Fibroblast of gingiva (primary cell): ENCODE results near the gene MTHFSD.

Source experiments
- DNase-seq: peaks from one replicate; pipeline ENCODE4 v3.0.0-alpha.2; 2011; ENCODE audit warnings: low read depth

The MTHFSD gene

DNA sequence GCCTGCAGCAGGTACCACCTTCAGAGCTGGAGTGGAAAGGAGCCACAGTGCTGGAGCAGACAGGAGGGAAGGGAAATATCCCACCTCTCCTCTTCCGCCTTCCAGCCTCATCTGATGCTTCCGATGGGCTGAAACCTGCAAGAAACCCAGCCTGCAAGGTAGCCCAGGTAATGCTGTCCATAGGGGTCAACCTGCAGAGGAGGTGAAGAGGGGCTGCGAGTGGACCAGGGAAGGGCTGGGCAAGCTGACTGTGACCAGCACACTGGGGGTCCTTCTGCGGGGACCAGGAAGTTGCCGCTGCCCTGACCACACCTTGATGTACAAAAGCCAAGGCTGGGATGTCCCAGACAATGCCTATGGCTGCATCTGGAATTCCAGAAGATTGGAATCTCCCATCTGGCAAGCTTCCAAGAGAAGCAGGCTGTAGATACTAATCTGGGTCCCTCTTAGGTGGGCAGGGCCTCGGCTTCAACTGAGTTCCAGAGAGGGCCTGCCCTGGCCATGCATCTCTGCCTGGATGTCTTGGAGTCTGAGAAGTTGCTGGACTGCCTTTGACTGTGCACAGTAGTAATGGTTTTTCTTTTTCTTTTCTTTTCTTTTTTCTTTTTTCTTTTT is 29.1 kb upstream of the MTHFSD start:
- no peak for DNase-seq

DNA sequence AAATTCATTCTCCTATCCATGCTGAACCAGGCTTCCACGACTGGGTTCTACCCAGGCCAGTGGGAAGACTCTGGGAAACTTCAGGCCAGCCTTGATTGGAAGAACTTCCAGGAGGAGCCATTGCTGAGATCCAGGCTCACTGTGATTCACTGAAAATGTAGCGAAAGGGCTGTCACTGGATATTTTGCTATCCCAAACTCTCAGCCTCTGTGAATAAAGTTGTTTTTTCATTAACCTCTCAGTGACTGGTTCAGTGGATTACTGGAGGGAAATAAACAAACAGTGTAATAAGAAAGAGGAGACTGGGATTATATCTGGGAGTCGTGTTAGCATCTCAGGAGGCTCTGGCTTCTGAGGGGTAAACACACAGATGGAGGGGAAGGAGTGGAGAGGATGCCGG is 26.4 kb upstream of the MTHFSD start:
- DNase-seq, result no peak

DNA sequence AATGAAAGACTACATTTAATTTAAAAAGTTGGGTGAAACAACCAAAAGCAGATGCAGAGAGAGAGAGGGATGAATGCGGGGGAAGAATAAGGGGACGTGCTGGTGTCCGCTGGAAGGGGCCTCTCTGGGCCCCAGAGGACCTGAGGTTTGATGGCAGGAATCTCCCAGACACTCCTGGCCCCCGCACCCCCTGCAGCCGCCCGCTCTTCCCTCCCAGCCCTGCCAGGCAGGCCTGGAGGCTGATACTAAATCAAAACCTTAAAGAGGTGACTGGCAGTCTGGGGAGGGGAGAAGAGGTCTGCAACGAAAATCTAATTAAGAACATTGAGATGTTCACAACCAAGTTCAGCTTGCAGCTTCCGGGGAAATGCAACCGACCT is 25.7 kb upstream of the MTHFSD start:
- DNase-seq, result no peak

DNA sequence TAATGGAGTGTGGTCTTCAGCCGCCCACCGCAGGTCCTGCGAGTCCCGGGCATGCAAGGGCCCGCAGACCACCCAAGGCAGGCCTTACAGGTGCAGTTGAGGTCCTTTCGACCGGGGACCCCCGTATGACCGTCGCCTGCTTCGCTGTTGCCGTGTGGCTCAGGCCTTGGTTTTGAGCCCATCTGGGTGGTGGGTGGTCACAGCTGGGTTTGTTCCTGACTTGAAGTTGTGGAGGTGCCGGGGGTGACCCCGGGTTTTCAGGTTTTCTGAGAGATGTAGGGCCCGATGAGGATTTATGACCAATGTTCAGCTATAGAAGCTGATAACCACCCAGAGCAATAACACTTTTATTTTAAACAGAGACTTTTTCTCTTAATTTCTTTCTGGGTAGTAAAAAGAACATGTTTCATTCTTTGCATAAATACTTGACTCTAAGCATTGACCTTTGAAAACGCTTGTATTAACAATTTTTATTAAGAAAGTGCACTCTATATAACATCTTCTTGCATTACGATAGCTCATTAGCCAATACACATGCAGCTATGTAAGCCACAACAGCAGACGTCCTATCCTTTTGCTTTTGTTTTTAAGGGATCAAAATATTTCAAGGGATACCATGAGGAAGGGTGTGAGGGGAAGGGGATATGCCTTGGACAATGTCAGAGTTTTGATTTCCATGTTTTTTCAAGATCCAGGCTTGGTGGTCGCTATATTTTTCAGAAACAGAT is 25.2 kb upstream of the MTHFSD start:
- DNase-seq, result no peak

DNA sequence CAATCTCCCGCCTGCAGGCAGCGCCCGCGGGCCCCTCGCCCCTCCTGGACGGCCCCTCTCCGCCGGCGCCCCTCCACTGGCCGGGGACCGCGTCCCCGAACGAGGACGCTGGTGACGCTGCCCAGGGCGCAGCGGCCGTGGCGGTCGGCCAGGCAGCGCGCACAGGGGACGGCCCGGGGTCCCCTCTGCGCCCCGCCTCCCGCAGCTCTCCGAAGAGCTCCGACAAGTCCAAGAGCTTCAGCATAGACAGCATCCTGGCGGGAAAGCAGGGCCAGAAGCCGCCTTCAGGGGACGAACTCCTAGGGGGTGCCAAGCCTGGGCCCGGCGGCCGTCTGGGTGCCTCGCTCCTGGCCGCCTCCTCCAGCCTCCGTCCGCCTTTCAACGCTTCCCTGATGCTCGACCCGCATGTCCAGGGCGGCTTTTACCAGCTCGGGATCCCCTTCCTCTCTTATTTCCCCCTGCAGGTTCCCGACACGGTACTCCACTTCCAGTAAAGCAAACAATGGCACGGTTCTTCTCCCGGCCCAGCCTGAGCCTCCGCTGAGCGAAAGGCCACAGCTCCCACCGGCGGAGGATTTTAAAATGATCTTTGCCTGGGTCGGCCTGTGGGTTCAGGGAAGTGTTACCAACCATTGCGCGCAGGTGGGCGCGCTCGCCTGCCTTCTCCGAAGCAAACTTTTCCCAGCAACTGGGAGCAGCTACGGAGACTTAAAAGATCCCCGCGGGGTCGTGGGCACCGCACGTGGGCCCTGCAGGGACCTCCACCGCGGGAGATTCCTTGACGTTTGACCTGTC is 24.4 kb upstream of the MTHFSD start:
- DNase-seq, result no peak

DNA sequence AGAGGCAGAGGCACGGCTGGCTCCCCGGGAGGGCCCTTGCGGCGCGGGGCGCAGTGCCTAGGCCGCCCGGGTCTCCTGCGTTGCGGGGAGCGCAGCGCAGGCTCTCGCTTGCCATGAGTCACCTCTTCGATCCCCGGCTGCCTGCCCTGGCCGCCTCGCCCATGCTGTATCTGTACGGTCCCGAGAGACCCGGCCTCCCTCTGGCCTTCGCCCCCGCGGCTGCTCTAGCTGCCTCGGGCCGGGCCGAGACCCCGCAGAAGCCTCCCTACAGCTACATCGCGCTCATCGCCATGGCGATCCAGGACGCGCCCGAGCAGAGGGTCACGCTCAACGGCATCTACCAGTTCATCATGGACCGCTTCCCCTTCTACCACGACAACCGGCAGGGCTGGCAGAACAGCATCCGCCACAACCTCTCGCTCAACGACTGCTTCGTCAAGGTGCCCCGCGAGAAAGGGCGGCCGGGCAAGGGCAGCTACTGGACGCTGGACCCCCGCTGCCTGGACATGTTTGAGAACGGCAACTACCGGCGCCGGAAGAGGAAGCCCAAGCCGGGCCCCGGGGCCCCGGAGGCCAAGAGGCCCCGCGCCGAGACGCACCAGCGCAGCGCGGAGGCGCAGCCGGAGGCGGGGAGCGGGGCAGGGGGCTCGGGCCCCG is 23.7 kb upstream of the MTHFSD start:
- DNase-seq, result no peak

DNA sequence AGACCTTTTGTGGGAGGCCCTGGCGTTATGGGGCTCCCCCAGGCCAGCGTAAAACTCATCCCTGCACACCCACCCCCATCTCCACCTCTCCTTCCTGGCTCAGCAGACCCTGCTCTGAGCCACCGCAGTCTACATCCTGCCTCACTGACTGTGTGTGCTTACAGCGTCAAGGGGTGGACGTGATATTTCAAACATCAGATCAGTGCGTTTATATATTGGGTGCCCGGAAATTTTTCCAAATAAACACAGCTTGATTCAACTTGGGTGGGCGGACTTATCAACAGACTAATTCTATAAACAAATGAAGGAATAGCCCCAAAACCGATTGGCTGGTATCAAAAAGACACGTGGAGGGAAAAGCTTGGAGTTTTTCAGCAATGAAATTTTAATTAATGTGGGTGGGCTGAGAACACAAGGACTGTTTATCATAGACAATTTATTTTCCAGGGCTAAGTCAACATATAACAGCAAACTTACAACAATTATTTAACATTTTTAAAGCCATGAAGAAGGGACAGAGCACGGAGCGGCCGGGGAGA is 23.1 kb upstream of the MTHFSD start, which contains the start of gene FOXL1:
Gene FOXL1 (plus strand): TSS at position 489 of the 539 bp plus-strand sequence. CDS start 175 bp downstream, outside the sequence.
- peak; percentile 56 for DNase-seq

DNA sequence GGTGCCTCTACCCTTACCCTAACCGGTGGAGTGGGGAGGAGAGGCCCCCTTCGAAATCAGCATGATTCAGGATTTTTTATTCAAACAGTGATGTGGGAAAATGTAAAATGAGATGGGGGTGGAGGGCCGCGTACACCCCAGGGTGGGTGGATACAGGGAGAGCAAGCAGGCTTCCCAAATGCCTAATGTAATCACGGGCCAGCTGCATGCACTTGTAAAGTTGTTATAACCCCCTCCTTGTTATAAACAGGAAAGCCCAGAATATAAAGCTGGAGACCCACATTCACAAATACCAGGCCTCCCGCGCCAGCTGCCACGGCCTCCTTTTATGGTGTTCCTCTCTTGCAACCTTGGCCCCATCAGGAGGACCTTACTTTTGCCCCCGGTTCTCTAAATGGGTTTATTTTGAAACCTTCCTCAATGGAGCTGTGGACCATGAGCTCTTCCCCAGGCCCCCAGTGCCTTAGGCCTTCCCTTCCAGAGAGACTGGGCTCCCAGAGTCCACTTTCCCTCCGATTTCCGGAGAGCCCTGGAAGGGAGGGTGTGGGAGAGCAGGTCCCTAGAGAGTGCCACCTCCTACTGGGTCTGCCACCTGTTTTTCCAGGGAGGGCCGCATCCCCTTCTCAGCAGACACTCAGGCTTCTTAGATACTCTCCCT is 22.4 kb upstream of the MTHFSD start:
- no peak for DNase-seq

DNA sequence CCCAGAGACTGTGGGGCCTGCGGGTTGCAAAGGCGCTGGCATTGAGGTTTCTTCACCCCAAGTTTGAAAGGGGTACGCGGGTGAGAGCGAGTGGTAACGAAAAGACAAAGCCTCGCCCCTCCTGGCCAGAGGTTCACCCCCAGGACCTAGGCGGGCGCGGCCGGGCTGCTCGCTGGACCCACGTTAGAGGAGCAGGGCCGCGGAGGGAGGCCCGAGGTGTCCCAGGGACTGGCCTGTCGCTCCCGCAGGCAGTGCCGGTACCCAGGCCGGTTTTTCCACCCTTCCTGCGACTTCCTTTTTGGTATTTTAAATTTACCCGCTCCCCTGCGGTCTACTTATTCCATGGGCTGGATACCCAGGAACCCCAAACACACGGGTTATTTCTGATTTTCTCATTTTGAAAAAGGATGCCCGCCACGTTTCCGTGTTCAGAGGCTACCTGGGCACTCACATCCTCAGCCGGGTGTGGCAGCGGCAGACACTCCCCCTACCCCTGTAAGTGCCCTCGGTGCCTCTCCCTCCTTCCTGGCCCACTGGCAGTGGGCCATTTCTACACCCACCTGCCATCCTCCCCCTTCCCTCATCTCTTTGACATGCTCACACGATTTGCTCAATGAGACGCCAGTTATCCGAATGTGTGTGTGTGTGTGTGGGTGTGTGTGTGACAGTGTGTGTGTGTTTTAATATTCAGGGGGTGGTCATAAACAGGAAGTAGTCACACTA is 21.7 kb upstream of the MTHFSD start:
- DNase-seq, result no peak

DNA sequence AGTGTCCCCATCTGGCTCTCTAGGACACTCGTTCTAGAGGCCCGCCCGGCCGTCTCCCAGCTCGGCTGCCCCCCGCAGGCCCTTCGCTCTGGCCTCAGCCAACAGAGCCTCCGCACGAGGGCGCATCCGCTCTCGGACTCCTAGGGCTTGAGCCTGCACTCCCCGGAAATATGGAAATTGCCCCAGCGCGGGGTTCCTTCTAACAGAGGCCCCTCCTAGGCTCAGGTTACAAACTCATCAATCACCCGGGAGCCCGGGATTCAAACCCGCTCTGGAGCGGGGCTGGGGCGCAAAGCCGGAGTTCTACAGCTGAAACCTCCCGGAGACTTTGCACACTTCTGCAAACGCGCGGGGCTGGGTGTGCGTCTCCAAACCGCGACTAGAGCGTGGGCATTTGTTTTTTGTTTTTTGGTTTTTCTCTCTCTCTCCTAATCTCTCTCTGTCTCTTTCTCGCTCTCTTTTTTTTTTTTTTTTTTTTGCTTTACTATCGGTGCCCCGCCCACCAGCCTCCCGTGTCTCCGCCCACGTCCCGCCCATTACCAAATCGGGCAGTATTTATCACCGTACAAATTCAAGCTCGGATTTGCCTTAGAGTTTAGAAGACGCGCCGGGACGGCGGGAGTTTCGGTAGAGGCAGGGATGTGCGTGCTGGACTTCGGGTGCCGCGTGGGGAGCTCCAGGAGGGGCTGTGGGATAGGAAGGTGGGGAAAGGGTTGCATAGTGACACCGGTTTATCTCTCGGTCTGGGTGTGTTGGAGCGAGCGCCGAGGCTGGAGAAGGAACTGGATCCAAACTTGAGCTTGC is 20.9 kb upstream of the MTHFSD start:
- peak; percentile 93 for DNase-seq

DNA sequence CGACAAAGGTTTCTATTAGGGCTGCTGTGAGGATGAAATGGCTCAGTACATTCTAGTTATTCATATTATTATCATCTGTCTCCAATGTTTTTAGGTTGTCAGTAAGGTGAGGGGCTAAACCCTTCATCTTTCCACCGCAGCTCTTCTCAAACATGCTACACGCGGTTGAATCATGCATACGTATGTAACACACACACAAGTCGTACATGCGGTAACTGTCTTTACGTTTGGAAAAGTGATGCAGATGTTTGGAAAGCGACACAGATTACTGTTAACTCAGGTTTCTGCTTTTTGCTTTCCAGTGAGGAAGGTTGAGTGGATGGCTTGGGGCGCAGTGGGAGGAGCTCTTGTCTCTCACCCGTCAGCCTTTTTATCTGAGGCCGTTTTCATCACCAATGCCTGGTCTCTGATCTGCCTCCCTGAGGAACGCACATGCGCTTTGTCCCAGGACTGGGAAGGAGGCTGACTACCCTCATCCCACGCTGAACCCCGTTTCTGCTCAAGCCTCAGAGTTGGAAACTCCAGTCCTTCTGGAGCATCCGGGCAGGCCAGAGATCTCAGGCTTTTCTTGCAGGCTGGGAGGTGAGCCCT is 20.2 kb upstream of the MTHFSD start:
- DNase-seq, result no peak

DNA sequence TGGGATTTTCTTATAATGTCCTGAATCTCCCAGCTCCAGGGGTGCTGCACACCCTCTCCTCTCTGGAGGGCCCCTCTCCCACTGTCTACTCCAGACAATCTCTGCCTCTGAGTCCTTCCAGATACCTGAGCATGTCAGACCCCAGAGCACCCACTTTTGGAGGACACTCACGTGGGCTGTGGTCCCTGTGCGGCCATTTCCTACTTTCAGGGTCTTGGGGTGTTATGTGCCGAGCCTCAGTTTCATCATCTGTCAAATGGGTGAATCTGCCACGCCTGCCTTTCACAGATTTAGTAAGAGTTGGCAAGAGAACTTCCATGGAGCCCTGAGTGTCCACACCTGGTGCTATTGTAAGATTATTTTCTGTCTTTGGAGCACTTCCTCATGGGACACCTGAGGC is 19.6 kb upstream of the MTHFSD start:
- no peak for DNase-seq

DNA sequence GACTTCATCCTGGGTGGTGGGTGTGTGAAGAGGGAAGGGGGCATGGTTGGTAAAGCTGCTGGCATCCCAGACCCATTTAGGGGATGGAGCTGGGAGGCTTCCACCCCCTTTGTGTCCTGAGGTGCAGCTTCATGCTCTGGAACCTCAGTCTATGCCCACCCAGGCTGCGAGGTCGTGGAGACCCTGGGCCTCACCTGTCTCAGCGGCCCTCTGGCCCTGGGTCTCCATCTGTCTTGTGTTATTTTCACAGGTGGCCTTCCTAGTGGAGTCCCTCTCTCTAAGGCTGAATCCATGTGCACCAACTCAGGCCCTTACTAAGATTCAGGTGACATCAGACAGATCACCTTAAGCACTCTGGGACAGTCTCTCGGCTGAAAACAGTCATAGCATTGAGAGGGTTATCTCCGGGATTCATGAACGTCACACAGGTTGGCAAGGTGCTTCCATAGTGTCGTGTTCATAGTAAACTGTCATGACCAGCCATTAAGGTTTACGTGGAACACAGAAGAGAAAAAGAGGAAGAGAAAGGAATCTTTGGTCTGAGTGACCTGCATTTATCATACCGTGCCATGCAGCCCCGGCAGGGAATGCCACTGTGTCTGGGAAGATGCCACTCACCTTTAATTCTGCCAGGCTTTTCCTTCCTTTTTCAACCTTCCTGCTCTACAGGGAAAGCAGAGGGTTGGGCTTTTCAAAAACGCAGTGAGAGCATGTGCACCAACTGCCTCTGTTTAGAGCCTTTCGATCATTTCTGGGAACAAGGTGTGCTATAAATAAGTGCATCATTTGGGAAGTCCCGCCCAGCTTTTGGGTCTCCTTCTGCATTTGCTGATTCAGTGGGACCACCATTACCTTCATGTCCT is 18.8 kb upstream of the MTHFSD start:
- DNase-seq, result no peak

DNA sequence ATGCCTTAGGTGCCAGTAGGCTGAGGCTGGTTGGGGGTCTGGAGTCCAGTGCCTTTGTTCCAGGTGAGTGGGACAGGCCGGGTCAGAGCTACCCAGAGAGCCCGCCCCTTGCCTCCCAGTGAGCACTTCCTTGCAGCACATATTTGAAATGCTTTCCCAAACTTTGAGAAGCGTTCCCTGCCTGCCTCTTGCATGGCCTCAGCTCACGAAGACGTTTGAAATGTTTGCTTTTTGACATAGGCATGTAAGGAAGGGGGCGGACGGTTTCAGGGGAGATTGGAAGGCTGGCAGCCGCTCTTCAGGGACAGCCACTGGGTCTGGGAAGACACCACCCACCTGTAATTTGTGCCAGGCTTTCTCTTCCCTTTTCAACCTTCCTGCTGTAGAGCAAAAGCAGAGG is 18.2 kb upstream of the MTHFSD start:
- peak; percentile 29 for DNase-seq

DNA sequence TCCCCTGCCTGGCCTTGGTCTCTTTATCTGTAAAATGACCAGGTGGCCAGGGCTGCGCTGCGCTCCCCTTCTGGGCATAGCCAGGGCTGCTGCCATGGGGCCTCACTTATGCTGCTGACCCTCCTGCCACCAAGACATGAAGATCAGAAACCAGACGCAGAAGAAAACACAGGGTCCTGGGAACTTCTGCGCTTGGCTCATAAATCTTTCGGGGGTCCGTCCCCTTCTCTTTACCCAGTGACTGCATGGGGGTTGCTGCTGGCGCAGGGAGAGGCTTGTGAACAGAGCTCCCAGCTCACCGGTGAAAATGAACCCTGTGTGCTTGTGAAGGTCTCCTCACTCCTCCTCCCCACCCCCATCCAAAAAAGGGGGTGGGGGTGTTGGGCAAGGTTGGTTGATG is 17.6 kb upstream of the MTHFSD start:
- DNase-seq, result no peak

DNA sequence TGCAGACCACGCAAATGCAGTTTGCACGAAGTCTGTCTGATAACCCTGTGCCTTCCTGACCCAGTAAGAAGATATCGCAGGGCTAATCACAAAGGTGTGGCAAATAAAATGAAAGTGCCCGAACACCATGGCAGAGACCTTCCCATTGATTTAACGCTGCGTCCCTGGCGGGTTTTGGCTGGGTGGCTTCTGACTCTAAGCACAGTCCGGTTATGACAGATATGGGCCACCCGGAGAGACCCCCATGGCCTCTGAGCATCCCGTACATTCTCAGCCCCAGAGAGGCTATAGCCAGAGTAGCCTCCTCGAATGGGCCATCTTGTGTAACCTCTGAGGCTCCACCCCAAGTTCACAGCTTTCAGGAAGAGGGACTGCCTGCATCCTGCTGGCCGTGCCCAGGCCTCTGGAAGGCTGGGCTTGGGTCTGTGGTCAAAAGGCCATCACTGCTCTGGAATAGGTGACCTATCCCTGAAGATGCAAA is 17.0 kb upstream of the MTHFSD start:
- no peak for DNase-seq

DNA sequence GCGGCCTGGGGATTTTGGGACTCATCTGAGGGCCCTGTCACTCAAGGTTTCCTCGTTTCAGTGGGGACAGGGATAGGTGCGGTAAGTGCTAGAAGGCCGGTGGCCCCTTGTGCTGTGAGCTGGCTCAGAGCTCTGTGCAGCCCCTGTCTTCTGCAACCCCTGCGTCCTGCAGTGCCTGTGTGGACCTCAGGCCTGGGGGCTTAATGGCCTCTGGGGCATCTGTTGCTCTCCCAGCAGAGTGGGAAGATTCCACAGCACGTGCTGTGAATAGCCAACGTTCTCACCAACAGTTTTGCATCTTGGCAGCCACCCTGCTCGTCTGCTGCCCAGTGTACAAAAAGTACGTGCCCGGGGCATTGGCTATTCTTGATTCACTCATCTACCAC is 16.5 kb upstream of the MTHFSD start:
- DNase-seq, result no peak
